ENCODE results near the gene HLA-DQA2.
"Not testable (repeated sequence)": the region's sequence is repeated elsewhere in the genome, so short reads cannot be mapped to it uniquely, and the experiment has no call there.

HLA-DQA2 gene

GRCh38 chr6:32779036-32779435, 37.8 kb downstream of the HLA-DQA2 start:
- DNase-seq (ENCODE audit: low read depth in 2 of 2) = no peak

GRCh38 chr6:32782923-32783322, 41.7 kb downstream of the HLA-DQA2 start:
- DNase-seq (ENCODE audit: low read depth in 2 of 2) = not testable (repeated sequence)

DNA sequence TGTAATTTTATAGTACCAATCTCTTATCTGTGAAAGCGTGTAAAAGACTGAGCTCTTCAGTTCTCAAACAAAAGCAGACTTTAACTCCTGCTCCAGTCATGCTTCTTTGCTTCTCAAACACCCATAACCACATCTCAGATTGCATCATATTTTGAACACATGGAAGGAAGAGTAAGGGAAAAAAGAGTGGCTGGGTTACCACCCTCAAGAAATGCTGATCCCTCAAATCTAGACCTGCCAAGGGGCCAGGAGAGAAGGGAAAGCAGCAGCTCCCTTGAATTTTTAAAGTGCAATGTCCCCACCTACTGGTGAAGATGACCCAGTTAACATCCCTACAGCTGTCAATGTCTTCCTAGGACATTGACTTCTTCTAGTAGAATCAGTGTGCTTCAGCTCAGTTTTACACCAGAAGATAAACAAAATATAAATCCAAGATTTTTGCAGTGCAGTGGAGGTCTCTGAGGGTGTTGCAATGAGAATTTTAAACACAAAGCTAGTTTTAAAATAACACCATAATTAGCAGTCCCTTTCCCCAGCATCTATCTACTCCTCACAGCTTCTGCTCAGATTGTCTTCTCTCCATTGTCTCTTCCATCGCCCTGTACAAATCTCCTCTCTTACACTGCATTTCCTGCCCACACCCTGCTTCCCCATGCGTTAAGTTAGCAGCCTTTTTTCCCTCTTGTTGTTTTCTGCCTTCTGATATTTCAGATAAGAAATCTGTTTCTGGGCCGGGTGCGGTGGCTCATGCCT, 44.8 kb downstream of the HLA-DQA2 start:
- no peak for DNase-seq (ENCODE audit: low read depth in 2 of 2)

DNA sequence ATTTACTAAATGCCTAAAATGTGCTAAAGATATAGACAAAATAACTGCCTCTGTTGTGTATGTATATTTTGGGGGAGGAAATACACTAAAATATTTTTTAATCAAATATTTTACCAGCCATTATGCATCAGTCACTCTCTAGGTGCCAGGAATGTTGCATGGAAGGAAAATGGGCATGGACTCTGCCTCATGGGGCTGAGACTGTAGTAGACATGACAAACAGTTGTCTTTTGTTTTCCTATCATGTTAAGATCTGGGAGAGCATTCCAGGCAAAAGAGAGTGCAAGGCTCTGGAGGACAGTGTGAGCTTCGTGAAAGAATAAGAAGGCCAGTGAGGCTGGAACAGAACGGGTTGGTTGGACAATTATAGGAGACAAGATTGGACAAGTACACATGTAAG, 49.1 kb downstream of the HLA-DQA2 start:
- DNase-seq (ENCODE audit: low read depth in 2 of 2) = no peak

- no peak for DNase-seq (ENCODE audit: low read depth in 2 of 2)
These were observed 51.8 kb downstream of the HLA-DQA2 start for GRCh38 chr6:32792901-32793435.

GRCh38 chr6:32794510-32794909, 53.3 kb downstream of the HLA-DQA2 start:
- DNase-seq (ENCODE audit: low read depth in 2 of 2) = no peak

Data from stimulated activated CD4-positive, alpha-beta T cell treated with anti-CD3 and anti-CD28 coated beads, Interleukin-12 subunit alpha, Interleukin-12 subunit beta, amount 100 ng/mL, for 24 hours (primary cell).